GM18867 (cell line): Measurements from ENCODE around the gene SLC7A11.

ENCODE experiments used
- ATAC-seq: cut with Tn5 transposase; IDR thresholded peaks from one replicate; pipeline ENCODE4 v1.9.1; 2021; ENCODE audit warnings: mild to moderate bottlenecking, moderate library complexity; ENCODE audit not compliant: unreplicated experiment

SLC7A11 gene

DNA sequence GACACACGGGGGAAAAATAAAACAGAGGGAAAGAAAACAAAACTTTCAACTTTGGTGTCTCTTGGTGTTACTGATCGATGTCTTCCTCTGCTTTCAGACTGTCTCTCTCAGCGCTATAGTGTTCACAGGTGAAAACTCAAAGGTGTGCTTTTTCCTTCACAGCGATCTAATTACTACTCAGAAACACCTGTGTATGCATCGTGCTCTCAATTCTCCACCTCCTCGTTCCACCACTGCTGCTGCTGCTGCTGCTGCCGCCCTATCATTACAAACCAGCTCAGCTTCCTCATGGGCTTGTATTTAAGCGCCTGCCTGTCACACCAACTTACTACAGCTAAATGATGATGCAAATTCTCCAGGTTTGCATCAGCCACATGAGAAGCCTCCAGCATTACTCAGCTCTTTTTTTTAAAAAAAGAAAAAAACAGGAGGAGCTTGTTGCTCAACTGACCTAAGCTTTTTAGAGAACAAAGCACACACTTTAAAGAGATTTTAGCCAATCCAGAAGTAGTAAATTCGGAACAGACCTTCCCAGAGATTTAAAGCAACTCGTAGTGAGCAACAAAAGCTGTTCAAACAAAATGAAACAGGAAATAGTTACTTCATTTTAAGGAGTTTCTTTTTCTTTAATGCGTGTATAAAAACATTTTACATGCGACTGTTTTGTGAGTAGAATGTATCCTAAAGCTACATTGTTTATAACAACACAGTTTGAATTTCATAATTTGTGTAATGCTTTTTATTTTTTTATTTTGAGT, at the start of gene SLC7A11:
TSS of gene SLC7A11 (minus strand) at position 274 of the 758 bp plus-strand sequence. CDS start 280 bp downstream, outside the sequence.
- ATAC-seq: peak; percentile 99

DNA sequence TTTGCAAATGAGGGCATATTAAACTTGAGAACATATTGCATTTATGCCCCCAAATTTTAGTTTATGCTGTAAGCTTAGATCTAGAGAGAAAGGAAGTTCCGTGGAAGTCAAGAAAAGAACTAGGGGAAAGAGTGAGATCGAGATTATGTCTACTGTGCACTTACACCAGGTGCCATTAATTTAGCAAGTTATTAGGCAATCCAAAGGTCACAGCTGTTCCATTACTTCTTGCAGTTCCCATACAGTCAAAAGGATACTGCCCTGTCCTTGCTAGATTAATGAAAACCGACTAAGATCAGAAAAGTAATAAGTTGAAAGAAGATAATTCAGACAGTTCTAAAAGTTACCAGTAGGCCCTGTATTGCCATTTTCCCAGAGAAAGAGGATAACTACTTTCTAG, 49.3 kb upstream of the SLC7A11 start:
- no peak for ATAC-seq

DNA sequence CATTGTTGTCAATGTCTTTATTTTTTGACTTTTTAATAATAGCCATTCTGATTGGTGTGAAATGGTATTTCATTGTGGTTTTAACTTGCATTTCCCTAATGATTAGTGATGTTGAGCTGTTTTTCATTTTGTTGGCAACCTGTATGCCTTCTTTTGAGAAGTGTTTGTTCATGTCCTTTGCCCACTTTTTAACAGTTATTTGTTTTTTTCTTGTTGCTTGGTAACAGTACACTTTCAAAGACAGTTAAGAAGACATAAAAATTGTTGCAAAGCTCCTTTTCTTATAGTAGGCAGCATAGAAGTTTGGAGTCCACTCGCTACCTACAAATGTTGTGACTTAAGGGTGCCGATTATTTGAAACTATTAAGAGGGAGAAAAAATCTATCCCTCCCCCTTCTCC, 48.7 kb upstream of the SLC7A11 start:
- no peak for ATAC-seq

DNA sequence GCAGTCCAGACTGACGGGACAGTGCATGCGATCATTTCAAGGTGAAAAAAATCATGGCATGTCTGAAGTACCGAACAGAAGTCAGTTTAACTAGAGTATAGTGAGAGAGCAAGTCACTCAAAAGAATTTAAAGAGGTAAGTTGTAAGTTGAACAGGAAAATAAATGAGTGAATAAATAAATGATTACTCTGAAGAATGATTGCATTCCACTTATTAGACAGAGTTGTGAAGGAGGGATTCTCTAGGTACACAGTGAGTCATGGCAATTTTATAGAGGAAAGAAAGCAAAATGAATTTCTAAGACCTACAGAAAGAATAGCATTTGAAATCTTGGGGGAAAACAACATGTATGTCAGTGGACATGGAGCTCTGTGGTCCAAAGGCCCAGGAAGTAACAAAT, 37.1 kb upstream of the SLC7A11 start:
- no peak for ATAC-seq

DNA sequence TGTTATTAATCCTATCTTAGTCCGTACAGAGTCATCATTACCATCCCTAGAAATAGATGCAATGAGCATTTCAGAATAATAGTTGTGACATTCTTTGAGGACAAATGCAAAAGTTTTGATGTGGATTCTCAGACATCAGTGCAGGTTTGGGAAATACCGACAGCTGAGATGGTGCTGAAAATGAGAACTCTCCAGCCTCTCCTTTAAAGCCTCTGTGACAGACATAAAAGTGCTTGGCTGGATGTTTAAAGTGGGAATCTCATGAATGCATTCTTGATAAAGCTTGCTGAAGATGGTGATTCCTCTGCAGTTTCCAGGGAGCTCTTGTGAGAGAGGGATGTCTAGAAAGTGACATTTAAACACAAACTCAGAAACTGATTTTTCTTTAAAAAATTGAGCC, 35.0 kb upstream of the SLC7A11 start:
- no peak for ATAC-seq

DNA sequence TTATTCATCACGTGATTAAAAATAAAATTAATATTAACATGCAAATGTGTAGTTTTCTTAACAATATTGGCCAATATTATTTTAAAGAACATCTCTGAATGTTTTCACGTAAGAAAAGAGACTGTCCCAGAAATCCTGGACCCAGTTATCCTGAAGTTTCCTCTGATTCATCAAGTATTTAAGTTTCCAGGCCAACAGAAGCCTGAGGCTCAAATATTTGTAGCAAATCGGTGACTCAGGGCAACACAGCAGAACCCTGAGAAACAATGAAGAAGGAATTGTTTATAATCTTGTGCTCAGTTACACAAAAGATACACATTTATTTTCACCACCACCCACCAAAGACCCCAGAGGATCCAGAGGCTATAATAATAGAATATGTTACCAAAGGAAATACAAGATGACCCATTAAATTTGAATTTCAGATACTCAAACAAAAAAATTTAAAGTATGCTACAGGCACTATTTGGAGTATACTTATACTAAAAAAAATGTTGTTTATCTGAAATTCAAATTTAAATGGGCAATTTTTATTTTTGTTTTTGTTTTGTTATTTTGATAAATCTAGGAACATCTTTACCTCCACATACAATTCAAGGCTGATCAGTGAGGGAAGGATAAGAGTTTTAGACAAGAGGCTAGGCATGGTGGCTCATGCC, 33.9 kb upstream of the SLC7A11 start:
- ATAC-seq: no peak

DNA sequence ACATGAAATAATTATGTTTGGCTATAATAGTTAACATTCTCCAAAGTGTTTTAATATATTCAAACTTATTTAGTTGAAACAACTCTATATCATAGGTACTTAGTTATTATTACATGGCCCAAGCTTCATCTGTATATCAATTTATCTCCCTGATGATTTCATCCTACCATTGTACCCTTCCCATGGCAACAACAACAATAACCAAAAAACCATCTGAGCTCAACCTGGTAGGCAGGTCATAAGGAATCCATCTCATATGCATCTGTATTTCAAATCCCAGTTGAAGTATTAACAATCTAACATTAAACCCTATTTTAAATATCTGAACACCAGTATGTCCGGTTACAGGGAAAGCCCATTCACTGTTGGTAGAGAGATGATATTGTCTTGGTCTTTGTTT, 33.1 kb upstream of the SLC7A11 start:
- no peak for ATAC-seq

DNA sequence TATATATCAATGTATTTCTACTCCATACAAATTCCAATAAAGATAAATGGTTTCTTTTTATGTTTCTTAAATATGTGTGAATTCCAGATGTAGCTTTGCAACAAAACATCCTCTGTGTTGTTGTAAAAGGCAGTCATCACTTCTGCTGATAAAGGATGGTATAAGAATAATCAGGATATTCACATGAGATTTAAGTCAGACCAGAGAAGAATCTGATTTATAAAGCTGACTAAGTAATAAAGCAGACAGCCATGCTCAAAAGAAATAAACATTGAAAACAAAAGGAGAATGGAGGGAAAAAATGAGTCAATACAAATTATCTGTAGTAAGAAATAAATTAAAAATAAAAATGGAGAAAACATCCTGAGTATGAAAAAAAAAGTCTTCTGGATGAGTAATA, 27.0 kb upstream of the SLC7A11 start:
- no peak for ATAC-seq

DNA sequence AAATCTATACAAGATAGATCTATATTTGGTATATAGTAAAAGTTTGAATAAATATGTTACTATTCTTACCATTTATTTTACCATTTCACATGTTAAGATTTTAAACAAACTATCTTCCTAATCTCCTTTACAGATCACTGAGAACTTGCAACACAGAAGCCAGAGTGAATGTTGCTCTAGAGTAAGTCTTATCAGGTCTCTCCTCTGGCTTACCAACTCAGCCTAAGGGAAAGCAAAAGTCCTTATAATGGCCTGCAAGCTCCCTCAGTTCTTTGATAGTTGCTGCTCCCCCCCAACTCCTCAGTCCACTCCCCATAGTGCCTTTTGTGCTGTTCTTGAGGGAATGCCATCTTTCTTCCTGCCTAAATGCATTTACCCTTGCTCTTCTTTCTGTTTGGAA, 25.7 kb upstream of the SLC7A11 start:
- no peak for ATAC-seq

DNA sequence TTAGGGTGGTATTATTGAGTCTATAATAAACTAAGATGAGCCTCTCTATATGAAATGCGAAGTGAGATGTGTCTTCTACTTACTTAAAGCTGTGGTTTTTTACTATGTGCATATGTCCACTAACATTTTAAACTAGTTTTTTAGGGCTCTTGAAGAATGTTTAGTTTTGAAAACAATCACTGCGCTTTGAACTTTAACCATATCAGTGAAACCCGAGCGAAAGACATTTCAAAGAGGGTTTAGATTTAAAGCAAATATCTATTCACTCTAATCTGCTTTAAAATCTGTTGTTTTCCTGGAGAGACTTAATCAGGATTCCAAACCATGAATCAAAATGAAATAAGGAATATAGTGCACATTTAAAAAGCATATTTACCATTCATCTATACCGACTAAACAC, 24.8 kb upstream of the SLC7A11 start:
- ATAC-seq: no peak

DNA sequence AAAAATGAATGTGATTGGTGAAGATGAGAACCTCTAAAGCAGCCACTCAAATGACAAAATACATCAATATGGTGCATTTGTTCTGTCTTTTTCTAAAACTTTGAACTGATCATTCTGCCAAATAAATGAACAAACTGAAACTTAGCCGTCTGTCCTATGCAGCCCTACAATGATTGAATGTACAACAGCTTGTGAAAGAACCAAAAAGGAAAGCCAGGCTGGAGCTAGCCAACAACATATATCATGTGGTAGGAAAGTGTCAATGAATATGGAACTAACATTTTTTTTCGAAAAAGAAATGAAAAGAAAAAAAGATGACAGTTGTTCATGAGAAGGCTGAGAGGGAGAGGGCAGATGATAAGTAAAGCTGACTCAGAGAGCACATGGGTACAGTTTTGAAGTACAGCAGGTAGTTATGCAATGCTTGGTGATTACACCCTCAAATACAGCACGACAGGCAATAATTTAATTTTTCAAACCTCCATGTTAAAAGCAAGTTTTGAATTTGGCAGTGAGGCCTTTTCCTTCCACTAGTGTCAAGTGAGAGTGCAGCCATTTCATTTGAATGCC, 21.2 kb upstream of the SLC7A11 start:
- no peak for ATAC-seq

DNA sequence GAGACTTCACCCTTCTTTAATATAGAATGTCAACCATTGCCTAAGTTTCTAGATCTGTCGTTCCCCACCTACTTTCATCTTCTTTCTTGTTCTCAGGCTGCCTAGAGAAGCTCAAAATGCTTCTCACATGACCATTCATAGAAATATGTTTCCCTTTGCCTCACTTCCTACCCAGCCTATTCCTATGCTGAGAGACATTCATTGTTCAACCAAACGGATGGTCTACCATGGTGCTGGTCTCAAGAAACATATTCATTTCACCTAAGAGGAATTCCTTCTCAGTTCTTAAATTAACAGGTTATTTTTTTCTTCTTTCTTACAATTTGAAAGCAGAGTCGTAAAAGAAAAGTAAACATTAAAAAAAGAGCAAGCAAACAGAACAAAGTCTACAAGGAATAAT, 20.3 kb upstream of the SLC7A11 start:
- no peak for ATAC-seq

DNA sequence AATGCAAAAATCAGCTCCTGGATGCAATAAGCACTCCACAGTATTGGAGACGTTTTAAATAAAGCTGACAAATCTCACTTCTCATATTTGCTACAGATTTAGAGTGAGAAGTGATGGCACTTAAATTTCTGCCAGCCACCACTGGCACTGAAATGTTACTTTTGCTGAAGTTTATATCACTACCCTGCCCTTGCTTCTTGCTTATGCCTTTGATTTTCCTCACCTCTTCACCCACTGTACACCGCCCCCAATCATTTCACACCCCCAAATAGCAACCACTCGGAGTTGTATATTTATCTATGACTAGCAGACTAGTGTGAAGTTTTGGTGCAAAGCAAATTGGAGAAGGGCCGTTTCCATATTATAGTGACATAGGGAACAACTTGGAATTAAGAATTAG, 19.9 kb upstream of the SLC7A11 start:
- no peak for ATAC-seq

DNA sequence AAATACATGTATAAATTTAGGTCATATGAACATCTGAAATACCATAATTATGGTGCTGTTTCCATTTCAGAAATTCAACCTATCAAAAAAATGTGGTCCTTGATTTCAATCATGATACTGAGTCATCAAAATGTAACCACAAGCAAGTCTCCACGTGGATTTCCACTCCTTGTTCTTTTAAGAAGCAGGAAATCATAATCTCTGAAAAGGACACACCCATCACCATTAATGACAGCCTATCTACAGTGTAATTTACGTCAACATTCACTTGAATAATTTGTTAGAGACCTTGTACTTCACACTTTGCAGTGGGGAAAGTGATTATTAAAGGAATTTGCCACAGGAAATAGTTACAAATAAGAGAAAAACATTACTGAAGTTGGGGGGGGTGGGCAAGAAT, 17.7 kb upstream of the SLC7A11 start:
- ATAC-seq: no peak

DNA sequence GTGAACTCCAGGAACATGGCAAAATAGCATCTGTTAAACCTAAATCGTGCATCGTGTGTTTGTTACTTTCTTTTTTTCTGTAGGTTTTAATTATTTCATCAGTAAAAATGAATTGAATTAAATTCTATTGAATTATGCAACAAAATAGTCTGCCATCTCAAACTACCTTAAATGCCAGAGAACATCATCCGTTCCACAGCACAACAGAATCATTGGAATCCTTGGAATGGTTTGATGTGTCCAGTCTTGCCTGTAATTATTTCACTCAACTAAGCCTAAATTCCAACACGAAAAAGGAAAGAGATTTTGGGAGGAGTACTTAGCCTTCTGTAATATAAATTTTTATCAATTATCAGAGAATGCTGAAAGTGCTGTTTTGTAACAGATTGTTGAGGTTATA, 17.1 kb upstream of the SLC7A11 start:
- no peak for ATAC-seq

DNA sequence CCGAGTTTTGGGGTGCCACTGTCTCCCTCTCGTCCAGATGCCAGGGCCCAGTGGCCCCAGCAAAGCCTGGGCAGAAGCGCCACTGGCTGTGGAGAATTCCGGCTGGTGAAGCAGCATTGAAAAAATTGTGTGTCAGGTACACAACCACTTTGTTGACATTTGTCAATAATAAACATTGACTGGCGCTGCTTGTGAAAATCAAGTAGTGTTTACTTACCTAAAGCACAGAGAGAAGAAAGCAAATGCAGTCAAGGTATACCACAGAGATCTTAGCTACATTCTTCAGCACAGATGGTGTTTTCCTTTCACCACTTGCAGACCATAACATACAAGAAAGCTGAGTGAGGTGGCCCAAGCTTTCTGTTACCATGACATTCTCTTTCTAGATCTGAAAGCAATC, 14.5 kb upstream of the SLC7A11 start:
- no peak for ATAC-seq

DNA sequence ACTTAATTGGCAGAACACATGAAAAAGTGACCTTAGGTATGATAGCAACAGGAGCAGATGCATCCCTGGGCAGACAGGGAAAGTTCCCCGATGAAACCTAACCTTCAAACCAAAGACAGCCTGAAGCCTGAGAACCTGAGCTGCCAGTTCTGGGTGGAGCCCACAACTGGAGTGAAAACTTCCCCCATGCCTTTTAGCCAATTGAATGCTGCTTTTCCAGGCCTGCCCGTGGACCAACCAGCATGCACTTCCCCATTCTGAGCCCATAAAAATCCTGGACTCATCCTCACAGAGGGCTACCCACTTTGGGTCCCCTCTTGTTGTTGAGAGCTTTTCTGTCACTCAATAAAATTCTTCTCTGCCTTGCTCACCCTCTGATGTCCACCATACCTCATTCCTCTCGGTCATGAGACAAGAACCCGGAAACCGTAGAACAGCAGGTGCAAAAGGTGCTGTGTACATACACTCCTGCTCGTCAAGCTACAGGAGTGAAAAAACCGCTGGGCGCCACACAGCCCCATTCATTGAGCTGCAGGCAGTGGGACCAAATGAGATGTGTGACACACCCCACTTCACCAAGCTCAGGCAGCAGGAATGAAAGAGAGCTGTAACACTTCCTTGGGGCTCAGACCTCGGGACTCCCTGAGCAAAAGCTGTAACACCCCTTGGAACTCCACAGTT, 13.9 kb upstream of the SLC7A11 start:
- ATAC-seq: no peak

DNA sequence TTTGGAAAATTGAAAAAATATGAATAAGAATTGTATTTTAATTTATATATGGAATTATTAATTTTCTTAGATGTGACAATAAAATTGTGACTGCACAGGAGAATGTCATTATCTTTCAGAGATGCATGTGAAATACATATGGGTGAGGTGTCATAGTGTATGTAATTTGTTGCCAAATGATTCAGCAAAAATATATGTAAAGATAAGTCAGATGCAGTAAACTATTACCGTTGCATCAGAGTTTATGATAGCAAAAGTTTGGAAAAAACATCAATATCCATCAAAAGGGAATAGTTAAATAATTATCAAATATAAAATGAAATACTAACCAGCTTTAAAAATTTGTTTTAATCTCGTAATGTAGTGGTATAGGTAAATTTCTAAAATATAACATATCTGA, 10.4 kb upstream of the SLC7A11 start:
- ATAC-seq: no peak

DNA sequence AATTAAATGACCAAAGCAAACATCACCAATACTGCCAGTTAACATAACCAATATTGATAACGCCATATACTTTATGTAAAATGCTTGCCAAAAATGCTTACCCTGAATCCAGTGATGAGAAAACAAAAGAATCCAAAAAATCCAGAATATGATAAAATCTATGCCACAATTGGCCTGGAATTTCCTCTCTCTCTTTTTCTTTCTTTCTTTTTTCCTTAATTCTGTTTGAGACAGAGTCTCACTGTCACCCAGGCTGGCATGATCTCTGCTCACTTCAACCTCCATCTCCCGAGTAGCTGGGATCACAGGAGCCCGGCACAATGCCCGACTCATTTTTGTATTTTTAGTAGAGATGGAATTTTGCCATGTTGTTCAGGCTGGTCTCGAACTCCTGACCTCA, 9.8 kb upstream of the SLC7A11 start:
- no peak for ATAC-seq

DNA sequence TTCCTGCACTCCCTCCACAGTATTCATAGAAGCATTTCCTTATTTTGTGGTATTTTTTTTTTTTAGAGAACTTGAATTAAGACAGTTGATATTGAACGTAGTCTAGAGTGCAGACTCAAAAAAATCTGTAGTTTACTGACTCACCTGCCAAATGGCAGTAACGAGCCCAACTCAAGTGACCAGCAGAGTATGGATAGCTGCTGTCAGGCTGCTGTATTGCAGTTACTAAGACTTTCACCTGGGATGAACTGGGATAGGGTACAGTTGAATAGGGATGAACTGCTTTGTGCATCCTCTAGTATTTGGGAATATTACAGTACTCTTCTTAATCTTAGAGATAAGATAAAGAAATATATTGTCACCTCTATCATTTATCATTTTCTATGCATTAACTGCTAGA, 7.0 kb upstream of the SLC7A11 start:
- no peak for ATAC-seq

DNA sequence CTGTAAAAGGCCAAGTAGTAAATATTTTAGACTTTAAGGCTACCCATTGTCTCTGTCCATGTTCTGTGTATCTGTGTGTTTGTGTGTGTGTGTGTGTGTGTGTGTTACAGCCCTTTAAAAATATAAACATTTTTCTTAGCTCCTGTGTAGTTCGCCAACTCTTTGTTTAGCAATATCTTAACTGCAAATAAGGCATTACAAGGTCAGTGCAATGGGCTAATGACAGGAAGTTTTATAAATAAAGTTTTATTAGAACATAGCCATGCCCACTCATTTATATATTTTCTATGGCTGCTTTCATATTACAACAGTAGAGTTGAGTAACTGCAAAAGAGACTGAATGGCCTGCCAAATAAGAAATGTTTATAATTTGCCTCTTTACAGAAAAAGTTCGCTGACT, 5.9 kb upstream of the SLC7A11 start:
- ATAC-seq: no peak

DNA sequence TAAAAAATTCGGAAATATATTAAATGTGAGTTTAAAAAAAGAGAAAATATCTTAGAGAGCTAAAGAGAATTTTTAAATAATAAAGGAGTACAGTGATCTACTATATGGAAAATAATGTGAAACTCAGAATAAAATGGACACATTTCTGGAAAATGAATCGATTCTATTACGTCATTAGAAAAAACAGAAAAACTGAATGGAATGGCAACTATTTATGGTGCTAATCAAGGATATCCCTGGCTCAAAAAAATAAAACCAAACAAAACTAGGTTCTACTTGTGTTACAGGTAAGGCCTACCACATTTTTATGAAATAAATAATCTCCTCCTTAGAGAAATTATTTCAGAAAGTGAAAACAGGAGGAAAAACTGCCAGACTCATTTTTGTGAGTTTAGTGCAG, 5.5 kb upstream of the SLC7A11 start:
- ATAC-seq: no peak
